Measurements from ENCODE around the gene MAT1A. TPM values are rescaled to one million over a fixed set of nuclear protein-coding genes. Genes with fewer than 3 reads are reported as not detected.
"Not testable (repeated sequence)": the region's sequence is repeated elsewhere in the genome, so short reads cannot be mapped to it uniquely, and the experiment has no call there.

The MAT1A gene
- total and polyA plus RNA-seq, 9 of the 15 experiments (the other 6 are each of a cell fraction or from before 2014, with no cell fraction given), result 0.03 to 0.30 (median 0.11) TPM; not detected in 2

- 2% methylated on average over 4 of the region's 4 CpGs for WGBS (ENCODE audit: insufficient coverage, low coverage, missing lambda C conversion rate)
- BruUV-seq (replicated peaks); H3K4me2 ChIP-seq (ENCODE audit: insufficient read depth, low read length); H2AFZ ChIP-seq (ENCODE audit: low read depth, low read length); intact Hi-C loops (cut with micrococcal nuclease); FAIRE-seq; H3K9me3 ChIP-seq (replicated peaks; ENCODE audit: control insufficient read depth, insufficient read depth, low read depth, low read length); H4K20me1 ChIP-seq (replicated peaks; ENCODE audit: control insufficient read depth, insufficient read depth, low read length); H3K4me1 ChIP-seq (replicated peaks in 1 of 2; ENCODE audit: control insufficient read depth in 2 of 2, insufficient read depth in 2 of 2, low read length in 2 of 2); H3K27ac ChIP-seq (ENCODE audit: extremely low read depth, low read depth, low read length); H3K9ac ChIP-seq (ENCODE audit: insufficient read depth in 1 of 2, low read depth in 2 of 2, low read length in 2 of 2); H3K27me3 ChIP-seq (ENCODE audit: control insufficient read depth in 2 of 2, insufficient read depth in 2 of 2, low read length in 2 of 2); H3K36me3 ChIP-seq (ENCODE audit: control insufficient read depth, insufficient read depth, low read length); H3K79me2 ChIP-seq (ENCODE audit: control insufficient read depth, insufficient read depth, low read length); CTCF ChIA-PET (ENCODE audit: low intra/inter-chr PET ratio); DNase-seq (ENCODE audit: extremely low read depth in 1 of 4, low spot score in 3 of 4); ATAC-seq; H3K4me3 ChIP-seq; H3K9me1 ChIP-seq (ENCODE audit: control insufficient read depth, insufficient read depth, low read length): not testable (repeated sequence)
- POLR2A ChIA-PET, result interaction anchor here (1.0 kb wide), 1 partner anchor 48 kb away, joined by 6 read pairs; no protein-coding TSS in a partner anchor
- TF ChIP-seq ZNF316 (IDR thresholded peaks at IDR 0.05), result peak; percentile 23; the same call in 1 of the 2 replicates
- in situ Hi-C loops (cut with MboI), result loop anchor here (5.0 kb wide), 1 partner anchor 694 kb away; no protein-coding TSS in a partner anchor
These were observed 62.7 kb downstream of the MAT1A start for GRCh38 chr10:80226723-80227122.

DNA sequence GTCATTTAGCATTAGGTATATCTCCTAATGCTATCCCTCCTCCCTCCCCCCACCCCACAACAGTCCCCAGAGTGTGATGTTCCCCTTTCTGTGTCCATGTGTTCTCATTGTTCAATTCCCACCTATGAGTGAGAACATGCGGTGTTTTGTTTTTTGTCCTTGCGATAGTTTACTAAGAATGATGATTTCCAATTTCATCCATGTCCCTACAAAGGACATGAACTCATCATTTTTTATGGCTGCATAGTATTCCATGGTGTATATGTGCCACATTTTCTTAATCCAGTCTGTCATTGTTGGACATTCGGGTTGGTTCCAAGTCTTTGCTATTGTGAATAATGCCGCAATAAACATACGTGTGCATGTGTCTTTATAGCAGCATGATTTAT, 66.4 kb downstream of the MAT1A start:
- in situ Hi-C loops (cut with MboI); H3K79me2 ChIP-seq (ENCODE audit: control insufficient read depth, insufficient read depth, low read length); H3K9me1 ChIP-seq (ENCODE audit: control insufficient read depth, insufficient read depth, low read length); H3K4me3 ChIP-seq; H4K20me1 ChIP-seq (replicated peaks; ENCODE audit: control insufficient read depth, insufficient read depth, low read length); ATAC-seq; intact Hi-C loops (cut with micrococcal nuclease); H3K36me3 ChIP-seq (ENCODE audit: control insufficient read depth, insufficient read depth, low read length); H3K4me1 ChIP-seq (replicated peaks in 1 of 2; ENCODE audit: control insufficient read depth in 2 of 2, insufficient read depth in 2 of 2, low read length in 2 of 2); H3K4me2 ChIP-seq (ENCODE audit: insufficient read depth, low read length); H3K9me3 ChIP-seq (replicated peaks; ENCODE audit: control insufficient read depth, insufficient read depth, low read depth, low read length); H3K9ac ChIP-seq (ENCODE audit: insufficient read depth in 1 of 2, low read depth in 2 of 2, low read length in 2 of 2); FAIRE-seq; H3K27ac ChIP-seq (ENCODE audit: extremely low read depth, low read depth, low read length); POLR2A ChIA-PET; H3K27me3 ChIP-seq (ENCODE audit: control insufficient read depth in 2 of 2, insufficient read depth in 2 of 2, low read length in 2 of 2); DNase-seq (ENCODE audit: extremely low read depth in 1 of 4, low spot score in 3 of 4); H2AFZ ChIP-seq (ENCODE audit: low read depth, low read length); BruUV-seq (replicated peaks): not testable (repeated sequence)
- CTCF ChIA-PET (ENCODE audit: low intra/inter-chr PET ratio), result interaction anchor here (0.6 to 3.4 kb wide), 3 partner anchors 57 to 78 kb away, joined by 3 to 34 read pairs (median 5); no protein-coding TSS in a partner anchor
- TF ChIP-seq FOXK2 (conservative IDR thresholded peaks at IDR 0.05 in 1 of 2, IDR thresholded peaks at IDR 0.05 in 1 of 2; ENCODE audit: low read depth in 2 of 2), result 0 out of 4 replicates have a peak, but pooled peaks of 1 of the 2 experiments have one; percentile 0
- TF ChIP-seq BCOR (IDR thresholded peaks at IDR 0.05), result peak; percentile 81
- peak; percentile 41 for TF ChIP-seq ZNF146 (CRISPR knock-in tag; IDR thresholded peaks at IDR 0.05; ENCODE audit: unreplicated experiment)
- TF ChIP-seq KDM1A (IDR thresholded peaks at IDR 0.05), result peak; percentile 16 to 47; a peak in 1 of 4 replicates
- WGBS (ENCODE audit: insufficient coverage, low coverage, missing lambda C conversion rate), result no CpG with 5 or more reads among the region's 5 CpGs

Other genes with a start within 250 kb of the MAT1A start
Only the 7 nearest of the 8 such genes appear.
- gene TMEM254, start 211.0 kb downstream of the MAT1A start, total RNA-seq (2014; rRNA removed), result 0.59 and 1.4 TPM in 2 replicates
- gene TMEM254, start 211.0 kb downstream of the MAT1A start, total RNA-seq (2014; rRNA removed; fragmentation: Illumina TruSeq; extraction: Trizol), result 1.5 TPM in 2 replicates
- gene TMEM254, start 211.0 kb downstream of the MAT1A start, total RNA-seq (2015; rRNA removed; fragmentation: Illumina TruSeq; extraction: Trizol), result 0.98 and 1.0 TPM in 2 replicates
- 2.3 TPM in 2 replicates for gene TMEM254, start 211.0 kb downstream of the MAT1A start, total RNA-seq (2021)
- gene TMEM254, start 211.0 kb downstream of the MAT1A start, polyA plus RNA-seq (2011; rRNA removed), result 1.9 and 4.0 TPM in 2 replicates
- gene TMEM254, start 211.0 kb downstream of the MAT1A start, polyA plus RNA-seq (2014; fragmentation: Illumina TruSeq; extraction: Trizol), result 3.2 and 3.9 TPM in 2 replicates
- 1 to 10 TPM; 4.7 TPM for gene TMEM254, start 211.0 kb downstream of the MAT1A start, polyA plus RNA-seq (2014; fragmentation: Nextera tagmentation; extraction: Ambion mirVana)
- 1.5 and 1.9 TPM in 2 replicates for gene TMEM254, start 211.0 kb downstream of the MAT1A start, polyA plus RNA-seq (2014; rRNA removed)
- gene PLAC9, start 156.9 kb downstream of the MAT1A start, total RNA-seq (2014; rRNA removed), result not detected in 2 replicates
- not detected in 2 replicates for gene PLAC9, start 156.9 kb downstream of the MAT1A start, total RNA-seq (2014; rRNA removed; fragmentation: Illumina TruSeq; extraction: Trizol)
- gene PLAC9, start 156.9 kb downstream of the MAT1A start, total RNA-seq (2015; rRNA removed; fragmentation: Illumina TruSeq; extraction: Trizol), result not detected in 2 replicates
- gene PLAC9, start 156.9 kb downstream of the MAT1A start, total RNA-seq (2021), result not detected in 2 replicates
- gene PLAC9, start 156.9 kb downstream of the MAT1A start, polyA plus RNA-seq (2011; rRNA removed), result not detected in 2 replicates
- not detected in 2 replicates for gene PLAC9, start 156.9 kb downstream of the MAT1A start, polyA plus RNA-seq (2014; fragmentation: Illumina TruSeq; extraction: Trizol)
- not detected for gene PLAC9, start 156.9 kb downstream of the MAT1A start, polyA plus RNA-seq (2014; fragmentation: Nextera tagmentation; extraction: Ambion mirVana)
- gene PLAC9, start 156.9 kb downstream of the MAT1A start, polyA plus RNA-seq (2014; rRNA removed), result not detected in 2 replicates
- 109 and 153 TPM in 2 replicates for gene ANXA11, start 84.1 kb downstream of the MAT1A start, total RNA-seq (2014; rRNA removed)
- gene ANXA11, start 84.1 kb downstream of the MAT1A start, total RNA-seq (2014; rRNA removed; fragmentation: Illumina TruSeq; extraction: Trizol), result 107 and 116 TPM in 2 replicates
- gene ANXA11, start 84.1 kb downstream of the MAT1A start, total RNA-seq (2015; rRNA removed; fragmentation: Illumina TruSeq; extraction: Trizol), result 148 and 173 TPM in 2 replicates
- 182 and 201 TPM in 2 replicates for gene ANXA11, start 84.1 kb downstream of the MAT1A start, total RNA-seq (2021)
- gene ANXA11, start 84.1 kb downstream of the MAT1A start, polyA plus RNA-seq (2011; rRNA removed), result 110 and 146 TPM in 2 replicates
- 212 and 243 TPM in 2 replicates for gene ANXA11, start 84.1 kb downstream of the MAT1A start, polyA plus RNA-seq (2014; fragmentation: Illumina TruSeq; extraction: Trizol)
- gene ANXA11, start 84.1 kb downstream of the MAT1A start, polyA plus RNA-seq (2014; fragmentation: Nextera tagmentation; extraction: Ambion mirVana), result 10 to 100 TPM; 43.6 to 70.0 TPM
- 95.7 and 97.6 TPM in 2 replicates for gene ANXA11, start 84.1 kb downstream of the MAT1A start, polyA plus RNA-seq (2014; rRNA removed)
- not detected in 2 replicates for gene DYDC1, start 67.1 kb upstream of the MAT1A start, total RNA-seq (2014; rRNA removed)
- not detected in 2 replicates for gene DYDC1, start 67.1 kb upstream of the MAT1A start, total RNA-seq (2014; rRNA removed; fragmentation: Illumina TruSeq; extraction: Trizol)
- gene DYDC1, start 67.1 kb upstream of the MAT1A start, total RNA-seq (2015; rRNA removed; fragmentation: Illumina TruSeq; extraction: Trizol), result not detected in 2 replicates
- not detected in 2 replicates for gene DYDC1, start 67.1 kb upstream of the MAT1A start, total RNA-seq (2021)
- not detected in 2 replicates for gene DYDC1, start 67.1 kb upstream of the MAT1A start, polyA plus RNA-seq (2011; rRNA removed)
- gene DYDC1, start 67.1 kb upstream of the MAT1A start, polyA plus RNA-seq (2014; fragmentation: Illumina TruSeq; extraction: Trizol), result not detected in 2 replicates
- not detected for gene DYDC1, start 67.1 kb upstream of the MAT1A start, polyA plus RNA-seq (2014; fragmentation: Nextera tagmentation; extraction: Ambion mirVana)
- gene DYDC1, start 67.1 kb upstream of the MAT1A start, polyA plus RNA-seq (2014; rRNA removed), result not detected in 2 replicates
- 0.12 TPM in 1 of 2 replicates, not detected in the other for gene DYDC2, start 67.1 kb upstream of the MAT1A start, total RNA-seq (2014; rRNA removed)
- 0.11 TPM in 1 of 2 replicates, not detected in the other for gene DYDC2, start 67.1 kb upstream of the MAT1A start, total RNA-seq (2014; rRNA removed; fragmentation: Illumina TruSeq; extraction: Trizol)
- 0.11 TPM in 1 of 2 replicates, not detected in the other for gene DYDC2, start 67.1 kb upstream of the MAT1A start, total RNA-seq (2015; rRNA removed; fragmentation: Illumina TruSeq; extraction: Trizol)
- gene DYDC2, start 67.1 kb upstream of the MAT1A start, total RNA-seq (2021), result not detected in 2 replicates
- gene DYDC2, start 67.1 kb upstream of the MAT1A start, polyA plus RNA-seq (2011; rRNA removed), result not detected in 2 replicates
- 0.06 TPM in 1 of 2 replicates, not detected in the other for gene DYDC2, start 67.1 kb upstream of the MAT1A start, polyA plus RNA-seq (2014; fragmentation: Illumina TruSeq; extraction: Trizol)
- gene DYDC2, start 67.1 kb upstream of the MAT1A start, polyA plus RNA-seq (2014; fragmentation: Nextera tagmentation; extraction: Ambion mirVana), result under 1 TPM in 1 of 2 experiments, not detected in 1; 0.18 TPM
- 0.34 TPM in 1 of 2 replicates, not detected in the other for gene DYDC2, start 67.1 kb upstream of the MAT1A start, polyA plus RNA-seq (2014; rRNA removed)
- gene PRXL2A, start 118.9 kb upstream of the MAT1A start, total RNA-seq (2014; rRNA removed), result 0.14 and 0.41 TPM in 2 replicates
- gene PRXL2A, start 118.9 kb upstream of the MAT1A start, total RNA-seq (2014; rRNA removed; fragmentation: Illumina TruSeq; extraction: Trizol), result 0.64 and 0.84 TPM in 2 replicates
- 1.2 and 1.4 TPM in 2 replicates for gene PRXL2A, start 118.9 kb upstream of the MAT1A start, total RNA-seq (2015; rRNA removed; fragmentation: Illumina TruSeq; extraction: Trizol)
- gene PRXL2A, start 118.9 kb upstream of the MAT1A start, total RNA-seq (2021), result 0.71 and 0.87 TPM in 2 replicates
- gene PRXL2A, start 118.9 kb upstream of the MAT1A start, polyA plus RNA-seq (2011; rRNA removed), result 0.14 and 0.75 TPM in 2 replicates
- 0.83 and 1.1 TPM in 2 replicates for gene PRXL2A, start 118.9 kb upstream of the MAT1A start, polyA plus RNA-seq (2014; fragmentation: Illumina TruSeq; extraction: Trizol)
- under 1 TPM; 0.17 to 0.53 TPM for gene PRXL2A, start 118.9 kb upstream of the MAT1A start, polyA plus RNA-seq (2014; fragmentation: Nextera tagmentation; extraction: Ambion mirVana)
- gene PRXL2A, start 118.9 kb upstream of the MAT1A start, polyA plus RNA-seq (2014; rRNA removed), result 0.78 and 2.1 TPM in 2 replicates
- gene TSPAN14, start 164.7 kb upstream of the MAT1A start, total RNA-seq (2014; rRNA removed), result 22.4 and 33.3 TPM in 2 replicates
- gene TSPAN14, start 164.7 kb upstream of the MAT1A start, total RNA-seq (2014; rRNA removed; fragmentation: Illumina TruSeq; extraction: Trizol), result 19.0 and 23.3 TPM in 2 replicates
- gene TSPAN14, start 164.7 kb upstream of the MAT1A start, total RNA-seq (2015; rRNA removed; fragmentation: Illumina TruSeq; extraction: Trizol), result 22.5 and 24.4 TPM in 2 replicates
- 89.2 and 92.9 TPM in 2 replicates for gene TSPAN14, start 164.7 kb upstream of the MAT1A start, total RNA-seq (2021)
- gene TSPAN14, start 164.7 kb upstream of the MAT1A start, polyA plus RNA-seq (2011; rRNA removed), result 42.9 and 65.1 TPM in 2 replicates
- 65.0 and 66.6 TPM in 2 replicates for gene TSPAN14, start 164.7 kb upstream of the MAT1A start, polyA plus RNA-seq (2014; fragmentation: Illumina TruSeq; extraction: Trizol)
- 1 to 10 TPM; 5.8 to 6.6 TPM for gene TSPAN14, start 164.7 kb upstream of the MAT1A start, polyA plus RNA-seq (2014; fragmentation: Nextera tagmentation; extraction: Ambion mirVana)
- 47.2 and 57.2 TPM in 2 replicates for gene TSPAN14, start 164.7 kb upstream of the MAT1A start, polyA plus RNA-seq (2014; rRNA removed)

Measured in K562 (cell line).